Hematopoietic multipotent progenitor cell treated with erythropoietin and hydrocortisone succinate and interleukin-3 and kit ligand, for 17 days (in vitro differentiated cells): ENCODE data around the gene SDF2L1.
"Not testable (repeated sequence)": the region's sequence is repeated elsewhere in the genome, so short reads cannot be mapped to it uniquely, and the experiment has no call there.

Experiments used
- DNase-seq: peaks from one replicate; pipeline ENCODE4 v3.0.0-alpha.2; 2015; ENCODE audit warnings: low spot score

Gene SDF2L1, protein sequence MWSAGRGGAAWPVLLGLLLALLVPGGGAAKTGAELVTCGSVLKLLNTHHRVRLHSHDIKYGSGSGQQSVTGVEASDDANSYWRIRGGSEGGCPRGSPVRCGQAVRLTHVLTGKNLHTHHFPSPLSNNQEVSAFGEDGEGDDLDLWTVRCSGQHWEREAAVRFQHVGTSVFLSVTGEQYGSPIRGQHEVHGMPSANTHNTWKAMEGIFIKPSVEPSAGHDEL

DNA sequence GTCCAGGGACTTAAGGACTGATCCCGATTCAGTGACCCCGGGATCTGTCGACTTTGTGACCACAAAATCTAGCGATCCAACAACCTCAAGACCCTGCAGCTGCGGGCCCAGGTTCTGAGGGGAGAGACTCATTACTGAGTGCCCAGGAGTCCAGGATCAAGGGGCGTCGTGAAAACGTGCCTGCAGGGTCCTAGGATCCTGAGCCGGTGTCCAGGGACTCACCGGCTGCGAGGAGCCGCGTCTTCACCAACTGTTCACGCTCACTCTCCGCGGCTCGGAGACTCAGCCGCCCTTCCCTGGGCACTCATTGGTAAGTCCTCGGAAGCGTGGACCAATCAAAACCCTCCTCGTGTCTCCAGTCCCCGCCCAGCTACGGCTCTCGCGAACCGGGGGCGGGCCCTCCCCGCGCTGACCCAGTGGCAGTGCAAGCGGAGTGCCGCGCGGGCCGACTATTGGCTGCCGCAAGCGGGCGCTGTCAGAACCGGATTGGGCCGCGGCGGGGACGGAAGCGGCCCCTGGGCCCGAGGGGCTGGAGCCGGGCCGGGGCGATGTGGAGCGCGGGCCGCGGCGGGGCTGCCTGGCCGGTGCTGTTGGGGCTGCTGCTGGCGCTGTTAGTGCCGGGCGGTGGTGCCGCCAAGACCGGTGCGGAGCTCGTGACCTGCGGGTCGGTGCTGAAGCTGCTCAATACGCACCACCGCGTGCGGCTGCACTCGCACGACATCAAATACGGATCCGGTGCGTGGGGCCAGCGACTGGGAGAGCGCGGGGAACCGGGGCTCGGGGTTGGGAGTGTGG is at the start of gene SDF2L1:
Gene SDF2L1, plus strand, starts transcription at position 514 of the 795 bp plus-strand sequence. Its CDS starts 35 bp downstream, at position 549.
- peak; percentile 98 for DNase-seq

DNA sequence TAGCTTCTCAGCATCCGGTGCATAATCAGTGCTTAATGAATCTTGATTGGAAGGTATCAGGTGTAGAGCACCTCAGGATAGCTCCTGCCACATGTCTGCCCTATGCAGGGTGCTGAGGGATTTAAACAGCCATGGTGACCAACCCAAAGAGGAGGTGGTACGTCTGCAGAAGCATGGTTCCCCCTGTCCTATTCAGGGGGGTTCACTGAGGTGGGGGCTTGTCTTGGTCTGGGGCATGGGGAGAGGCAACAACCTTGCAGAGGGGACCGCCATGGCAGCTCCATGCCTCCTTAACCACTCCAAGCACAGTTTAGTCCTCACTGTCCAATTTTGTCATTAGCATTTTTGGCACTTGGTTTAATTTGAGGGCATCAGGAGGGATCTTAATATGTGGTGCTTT is 49.7 kb upstream of the SDF2L1 start:
- DNase-seq: no peak

DNA sequence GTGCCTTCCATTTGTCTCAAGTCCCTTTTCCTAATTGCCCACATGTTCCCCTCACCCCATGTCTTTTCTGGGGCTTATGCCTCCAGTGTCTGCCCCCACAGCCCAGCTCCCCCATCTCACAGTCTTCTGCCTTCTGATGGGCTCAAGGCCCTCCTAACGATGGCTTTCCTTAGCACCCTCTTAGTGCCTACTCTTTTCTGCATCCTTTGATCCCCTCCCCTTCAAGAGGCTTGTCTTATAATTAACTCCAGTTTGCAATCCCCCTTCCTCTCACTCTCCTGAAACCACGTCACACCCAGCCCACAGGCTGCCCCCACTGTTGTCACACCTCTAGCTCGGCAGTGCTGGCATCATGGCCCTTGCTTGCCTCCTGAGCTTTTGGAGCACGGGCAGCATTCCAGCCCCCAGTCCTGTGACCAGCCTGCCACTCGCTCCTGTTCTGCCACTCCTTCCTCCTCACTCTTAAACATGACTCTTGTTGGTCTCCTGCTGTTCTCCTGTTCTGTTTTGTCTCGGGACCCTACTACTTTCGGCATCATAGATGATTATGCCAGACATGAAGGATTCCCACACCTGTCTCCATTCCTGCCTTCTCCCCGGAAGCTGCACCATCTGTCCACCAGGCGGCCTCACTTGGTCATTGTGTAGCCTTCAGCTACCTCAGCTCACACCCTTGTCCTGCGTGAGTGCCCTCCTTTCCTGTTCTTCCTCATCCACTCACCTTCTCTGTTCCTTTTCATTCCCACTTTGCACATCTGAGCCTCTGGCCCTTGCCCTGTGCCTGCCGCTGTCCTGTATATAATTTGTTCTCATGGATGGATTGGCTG is 48.5 kb upstream of the SDF2L1 start:
- DNase-seq: peak; percentile 27

DNA sequence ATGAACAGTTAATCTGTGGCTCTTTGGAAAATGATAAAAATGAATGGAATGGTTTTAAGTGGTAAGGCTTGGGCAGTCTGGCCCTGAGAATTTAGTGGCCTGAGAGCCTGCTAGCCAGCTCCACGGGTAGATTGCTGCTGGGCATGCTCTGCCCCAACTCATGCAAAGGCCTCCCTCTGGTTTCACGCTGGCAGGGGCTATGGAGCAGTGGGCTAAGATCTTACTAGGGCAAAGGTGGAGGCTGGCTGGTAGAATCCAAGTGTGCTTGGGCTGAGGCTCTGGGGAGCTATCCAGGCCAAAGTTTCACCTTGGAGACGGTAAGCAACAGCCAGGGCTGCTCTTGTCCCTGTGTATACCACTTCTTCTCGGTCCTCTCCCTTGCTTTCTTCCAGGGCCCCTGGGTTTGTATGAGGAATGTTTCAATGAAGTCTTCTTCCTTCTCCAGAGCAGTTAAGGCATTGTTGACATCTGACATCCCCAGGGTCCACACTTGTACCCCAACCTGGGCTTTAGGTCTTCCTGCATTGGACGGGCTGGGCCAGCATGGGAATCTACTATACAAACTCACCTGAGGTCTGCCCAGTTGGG is 47.1 kb upstream of the SDF2L1 start:
- DNase-seq: no peak

DNA sequence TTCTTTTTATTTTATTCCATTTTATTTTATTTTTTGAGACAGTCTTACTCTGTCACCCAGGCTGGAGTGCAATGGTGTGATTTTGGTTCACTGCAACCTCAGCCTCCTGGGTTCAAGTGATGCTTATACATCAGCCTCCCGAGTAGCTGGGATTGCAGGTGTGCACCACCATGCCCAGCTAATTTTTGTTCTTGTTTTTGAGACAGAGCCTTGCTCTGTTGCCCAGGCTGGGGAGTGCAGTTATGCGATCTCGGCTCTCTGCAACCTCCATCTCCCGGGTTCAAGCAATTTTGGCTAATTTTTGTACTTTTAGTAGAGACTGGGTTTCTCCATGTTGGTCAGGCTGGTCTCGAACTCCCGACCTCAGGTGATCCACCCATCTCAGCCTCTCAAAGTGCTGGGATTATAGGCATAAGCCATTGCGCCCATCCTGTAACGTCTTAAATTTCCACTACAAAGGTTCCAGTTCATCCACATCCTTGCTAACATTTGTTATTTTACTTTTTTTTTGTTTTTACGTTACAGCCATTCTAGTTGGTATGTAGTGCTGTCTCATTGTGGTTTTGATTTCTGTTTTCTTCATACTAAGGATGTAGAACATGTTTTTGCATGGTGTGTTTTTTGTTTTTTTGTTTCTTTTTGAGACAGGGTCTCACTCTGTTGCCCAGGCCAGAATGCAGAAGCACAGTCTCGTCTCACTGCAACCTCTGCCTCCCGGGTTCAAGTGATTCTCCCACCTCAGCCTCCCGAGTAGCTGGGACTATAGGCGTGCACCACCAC is 45.6 kb upstream of the SDF2L1 start:
- not testable (repeated sequence) for DNase-seq

DNA sequence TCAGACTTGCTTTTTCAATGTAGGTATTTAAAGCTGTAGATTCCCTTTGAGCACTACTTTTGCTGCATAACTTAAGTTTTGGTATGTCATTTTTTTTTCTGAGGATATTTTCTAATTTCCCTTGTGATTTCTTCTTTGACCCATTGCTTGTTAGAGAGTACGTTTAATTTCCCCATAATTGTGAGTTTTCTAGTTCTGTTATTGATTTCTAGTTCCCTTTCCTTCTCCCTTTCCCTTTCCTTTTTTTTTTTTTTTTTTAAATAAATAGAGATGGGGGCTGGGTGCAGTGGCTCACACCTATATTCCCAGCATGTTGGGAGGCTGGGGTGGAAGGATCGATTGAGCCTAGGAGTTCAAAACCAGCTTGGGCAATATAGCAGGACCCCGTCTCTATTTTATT is 43.8 kb upstream of the SDF2L1 start:
- no peak for DNase-seq

DNA sequence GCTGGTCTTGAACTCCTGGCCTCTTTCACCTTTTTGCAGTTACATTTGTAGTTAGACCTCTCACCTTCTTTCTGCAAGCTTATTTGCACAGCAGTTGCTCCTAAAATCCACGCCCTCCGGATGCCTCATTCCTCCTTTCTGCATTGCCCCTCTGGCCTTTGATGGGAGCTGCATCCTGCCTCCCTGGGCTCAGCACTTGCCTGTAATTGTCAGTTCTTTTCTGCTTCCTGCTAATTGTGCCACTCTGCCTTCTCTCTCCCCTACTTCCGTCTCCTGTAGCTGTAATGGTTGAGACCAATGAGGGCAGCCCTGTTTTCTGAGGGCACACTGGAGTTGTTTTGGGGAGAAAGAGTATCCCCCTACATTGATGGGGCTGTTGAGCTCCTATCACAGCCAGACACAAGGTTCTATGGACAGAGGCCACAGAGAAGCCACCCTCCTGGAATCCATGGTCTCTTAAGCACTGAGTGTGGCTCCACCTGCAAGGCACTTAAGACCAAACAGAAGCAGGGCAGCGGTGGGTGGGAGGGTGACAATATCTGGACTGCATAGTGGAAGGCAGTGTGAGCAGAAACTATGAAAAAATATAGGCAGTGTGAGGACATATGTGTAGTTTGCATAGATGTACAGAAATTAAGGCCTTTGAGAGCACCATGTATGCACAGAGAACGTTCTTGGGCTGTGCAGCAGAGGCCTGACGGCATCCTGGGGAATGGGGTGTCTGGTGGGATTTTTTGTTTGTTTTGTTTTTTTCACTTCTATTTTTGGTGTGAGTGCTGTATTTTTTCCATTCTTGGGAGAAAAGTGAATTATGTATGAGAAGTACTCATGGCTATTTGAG is 42.8 kb upstream of the SDF2L1 start:
- DNase-seq: no peak

DNA sequence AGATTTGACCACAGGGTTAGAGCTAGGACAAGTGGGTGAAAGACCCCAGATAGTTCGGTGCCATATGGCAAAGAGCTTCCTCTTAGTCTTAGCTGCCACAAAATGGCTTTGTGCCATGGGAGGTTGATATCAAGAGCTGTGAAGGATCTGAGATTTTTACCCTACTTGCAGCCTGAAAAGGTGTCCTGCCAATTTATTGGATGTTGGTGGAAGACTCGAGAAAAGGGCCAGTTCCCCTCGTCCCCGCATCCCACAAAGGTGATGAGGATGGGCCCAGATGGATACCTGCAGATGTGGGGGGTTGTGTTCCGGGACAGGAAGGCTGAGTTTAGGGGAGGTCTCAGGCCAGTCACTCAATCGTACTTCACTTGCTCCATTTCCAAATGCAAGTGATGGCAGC is 39.5 kb upstream of the SDF2L1 start:
- DNase-seq: no peak

DNA sequence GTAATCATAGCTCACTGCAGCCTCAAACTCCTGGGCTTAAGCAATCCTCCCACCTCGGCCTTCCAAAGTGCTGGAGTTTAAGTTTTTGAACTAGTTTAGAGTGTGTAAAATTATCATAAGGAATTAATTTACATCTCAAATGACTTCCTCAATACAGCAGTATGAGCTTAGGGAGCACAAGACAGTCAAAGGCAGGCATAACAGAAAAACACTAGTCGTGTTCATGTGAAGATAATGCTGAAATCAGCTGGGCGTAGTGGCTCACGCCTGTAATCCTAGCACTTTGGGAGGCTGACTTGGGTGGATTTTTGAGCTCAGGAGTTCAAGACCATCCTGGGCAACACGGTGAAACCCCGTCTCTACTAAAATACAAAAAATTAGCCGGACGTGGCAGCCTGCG is 38.1 kb upstream of the SDF2L1 start:
- DNase-seq: no peak

DNA sequence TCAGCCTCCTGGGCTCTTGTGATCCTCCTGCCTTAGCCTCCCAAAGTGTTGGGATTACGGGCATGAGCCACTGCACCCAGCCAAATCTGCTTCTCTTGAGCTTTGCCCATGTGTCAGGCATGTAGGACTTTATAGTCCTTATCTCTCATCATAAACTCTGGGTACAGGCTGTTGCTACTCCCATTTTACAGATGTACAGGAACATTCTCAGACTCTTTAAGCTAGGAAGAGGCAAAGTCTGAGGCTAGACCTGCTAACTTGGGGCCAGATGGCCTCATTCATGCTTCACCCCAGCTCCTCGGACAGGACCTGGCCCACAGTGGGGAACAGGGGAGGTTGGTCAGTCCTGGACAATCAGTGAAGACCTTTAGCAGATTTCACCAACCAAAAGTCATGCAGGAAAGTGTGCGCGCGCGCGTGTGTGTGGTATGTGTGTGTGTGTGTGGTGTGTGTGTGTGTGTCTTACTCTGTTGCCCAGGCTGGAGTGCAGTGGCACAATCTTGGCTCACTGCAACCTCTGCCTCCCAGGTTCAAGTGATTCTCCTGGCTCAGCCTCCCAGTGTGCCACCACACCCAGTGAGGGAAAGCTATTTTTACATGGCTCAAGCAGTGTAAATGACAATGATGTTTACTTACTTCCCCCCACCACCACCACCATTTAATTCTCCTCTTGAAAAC is 36.1 kb upstream of the SDF2L1 start:
- DNase-seq: no peak

DNA sequence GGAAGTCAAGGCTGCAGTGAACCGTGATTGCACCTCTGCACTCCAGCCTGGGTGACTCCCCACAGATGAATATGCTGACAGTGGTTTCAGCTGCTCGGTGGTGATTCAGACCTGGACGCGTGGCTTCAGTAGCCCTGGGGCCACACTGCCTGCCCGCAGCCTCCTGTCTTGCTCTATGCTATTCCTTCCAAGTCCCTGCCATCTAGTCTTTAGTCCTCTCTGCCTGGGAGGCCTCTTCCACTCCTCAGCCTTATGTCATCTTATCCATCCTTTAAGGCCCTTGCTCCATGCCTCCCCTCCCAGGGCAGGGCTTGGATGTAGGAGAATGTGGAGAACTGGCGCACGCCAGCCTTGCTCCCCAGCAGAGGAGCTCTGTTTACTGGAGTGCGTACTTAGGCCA is 35.3 kb upstream of the SDF2L1 start:
- DNase-seq: no peak

DNA sequence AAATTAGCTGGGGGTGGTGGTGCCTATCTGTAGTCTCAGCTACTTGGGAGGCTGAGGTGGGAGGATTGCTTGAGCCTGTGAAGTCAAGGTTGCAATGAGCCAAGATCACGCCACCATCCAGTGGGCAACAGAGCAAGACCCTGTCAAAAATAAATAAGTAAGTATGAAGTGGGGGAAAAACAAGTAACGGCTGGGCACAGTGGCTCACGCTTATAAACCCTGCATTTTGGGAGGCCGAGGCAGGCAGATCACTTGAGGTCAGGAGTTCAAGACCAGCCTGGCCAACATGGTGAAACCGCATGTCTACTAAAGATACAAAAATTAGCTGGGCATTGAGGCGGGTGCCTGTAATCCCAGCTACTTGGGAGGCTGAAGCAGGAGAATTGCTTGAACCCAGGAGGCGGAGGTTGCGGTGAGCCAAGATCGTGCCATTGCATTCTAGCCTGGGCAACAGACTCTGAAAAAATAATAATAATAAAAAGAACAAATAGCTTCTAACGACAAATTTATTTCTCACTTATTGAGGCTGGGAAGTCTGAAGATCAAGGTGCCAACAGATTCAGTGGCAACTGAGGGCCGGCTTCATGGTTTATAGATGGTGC is 32.4 kb upstream of the SDF2L1 start:
- not testable (repeated sequence) for DNase-seq

DNA sequence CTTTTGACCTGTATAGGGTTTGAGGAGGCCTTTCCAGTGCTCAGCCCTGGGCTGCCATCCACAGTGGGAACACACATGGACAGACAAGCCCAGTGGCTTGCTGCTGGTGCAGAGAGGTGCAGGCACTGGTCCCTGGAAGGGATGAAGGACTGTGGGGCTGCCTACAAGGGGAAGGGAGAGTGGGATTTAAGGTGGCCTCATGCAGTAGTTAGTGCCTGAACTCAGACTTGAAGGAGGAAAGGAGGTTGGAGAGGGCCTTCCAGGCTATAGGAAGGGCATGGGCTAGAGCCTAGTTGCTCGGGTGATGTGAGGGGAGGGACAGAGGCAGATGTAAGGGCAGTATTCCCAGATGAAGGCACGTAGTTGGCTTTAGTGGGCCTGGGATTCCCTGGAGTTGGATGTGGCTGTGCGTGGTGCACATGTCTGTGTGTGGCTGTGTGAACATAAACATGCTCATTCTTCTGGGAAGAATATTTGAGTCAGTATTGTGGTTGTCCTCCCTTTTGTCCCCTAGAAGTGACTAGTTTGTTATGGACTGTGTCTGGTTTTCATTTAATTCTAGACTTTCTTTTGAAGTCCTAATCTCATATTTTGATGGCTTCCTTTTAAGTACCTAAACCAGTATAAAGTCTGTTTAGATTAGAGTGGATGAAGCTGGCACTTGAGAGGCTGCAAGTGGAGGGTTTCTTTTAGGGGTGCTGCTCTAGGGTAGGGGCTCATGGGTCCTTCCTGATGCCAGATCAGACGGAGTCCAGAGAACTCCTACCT is 30.7 kb upstream of the SDF2L1 start:
- no peak for DNase-seq

DNA sequence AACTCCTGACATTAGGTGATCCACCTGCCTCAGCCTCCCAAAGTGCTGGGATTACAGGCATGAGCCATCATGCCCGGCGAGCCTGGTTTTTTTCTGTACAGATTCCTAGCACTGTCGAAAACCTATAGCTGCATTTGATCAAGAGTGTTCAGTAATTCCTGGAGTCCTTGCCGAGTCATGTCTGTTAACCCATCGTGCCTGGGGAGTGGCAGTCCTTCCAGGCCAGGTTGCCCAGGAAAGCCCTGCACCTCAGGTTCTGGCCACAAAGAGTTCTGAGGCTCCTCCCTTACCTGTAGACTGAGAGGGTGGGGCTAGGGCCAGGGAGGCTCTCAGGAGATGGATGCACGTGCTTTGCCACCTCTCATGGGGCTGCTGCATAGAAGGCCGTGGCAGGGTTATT is 29.2 kb upstream of the SDF2L1 start:
- no peak for DNase-seq

DNA sequence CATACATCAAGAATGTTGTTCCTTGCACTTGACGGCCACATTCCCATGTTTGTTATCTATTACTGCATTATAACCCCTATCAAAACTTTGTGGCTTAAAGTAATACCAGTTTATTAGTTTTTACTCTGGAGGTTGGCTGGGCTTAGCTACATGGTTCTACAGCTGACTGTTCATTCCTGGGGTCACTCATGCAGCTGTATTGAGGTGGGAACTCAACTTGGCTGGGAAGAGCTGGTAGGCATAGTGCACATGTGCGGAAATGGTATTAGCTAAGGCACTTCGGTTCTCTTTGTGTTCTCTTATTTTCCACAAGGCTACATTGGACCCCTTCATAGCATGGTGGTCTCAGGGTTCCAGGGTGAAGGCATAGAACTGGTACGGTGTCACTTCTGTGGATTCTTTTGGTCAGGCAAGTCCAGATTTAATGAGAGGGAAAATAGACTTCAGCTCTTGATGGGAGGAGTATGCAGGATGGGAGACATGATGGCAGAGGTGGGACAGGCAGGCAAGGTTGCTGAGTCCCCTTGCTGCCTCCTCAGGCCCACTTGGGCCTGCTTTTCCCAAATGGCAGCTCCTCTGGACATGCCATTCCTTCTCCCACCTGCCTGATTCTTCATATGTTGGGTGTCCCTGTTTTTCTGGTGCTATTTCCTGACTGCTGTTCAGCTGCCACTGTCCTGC is 28.4 kb upstream of the SDF2L1 start:
- DNase-seq: no peak

DNA sequence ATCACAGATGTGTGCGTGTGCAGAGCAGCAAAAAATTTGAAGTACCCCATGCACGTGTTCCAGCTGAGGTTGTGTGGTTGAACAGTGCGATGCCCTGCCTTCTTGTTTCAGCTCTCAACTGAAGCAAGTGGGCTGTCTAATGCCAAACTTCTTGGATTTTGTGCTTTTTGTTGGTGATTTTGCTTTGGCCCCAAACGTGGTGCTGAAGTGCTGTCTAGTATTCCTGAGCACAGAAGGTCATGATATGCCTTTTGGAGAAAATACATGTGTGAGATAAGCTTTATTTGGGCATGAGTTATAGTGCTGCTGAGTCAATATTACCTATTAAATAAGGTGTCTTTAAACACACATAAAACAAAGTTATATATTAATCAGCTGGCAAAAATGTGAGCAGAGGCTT is 26.4 kb upstream of the SDF2L1 start:
- no peak for DNase-seq

DNA sequence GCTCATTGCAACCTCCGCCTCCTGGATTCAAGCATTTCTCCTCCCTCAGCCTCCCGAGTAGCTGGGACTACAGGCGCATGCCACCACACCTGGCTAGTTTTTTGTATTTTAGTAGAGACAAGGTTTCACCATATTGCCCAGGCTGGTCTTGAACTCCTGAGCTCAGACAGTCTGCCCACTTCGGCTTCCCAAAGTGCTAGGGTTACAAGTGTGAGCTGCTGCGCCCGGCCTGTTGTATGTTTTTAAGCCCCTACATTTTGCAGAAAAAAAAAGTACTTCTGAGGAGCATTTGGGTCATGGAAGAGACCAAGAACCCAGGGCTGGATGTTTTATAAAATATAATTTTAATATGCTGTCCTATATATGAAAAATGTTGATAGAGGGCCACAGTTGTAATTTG is 24.8 kb upstream of the SDF2L1 start:
- not testable (repeated sequence) for DNase-seq

DNA sequence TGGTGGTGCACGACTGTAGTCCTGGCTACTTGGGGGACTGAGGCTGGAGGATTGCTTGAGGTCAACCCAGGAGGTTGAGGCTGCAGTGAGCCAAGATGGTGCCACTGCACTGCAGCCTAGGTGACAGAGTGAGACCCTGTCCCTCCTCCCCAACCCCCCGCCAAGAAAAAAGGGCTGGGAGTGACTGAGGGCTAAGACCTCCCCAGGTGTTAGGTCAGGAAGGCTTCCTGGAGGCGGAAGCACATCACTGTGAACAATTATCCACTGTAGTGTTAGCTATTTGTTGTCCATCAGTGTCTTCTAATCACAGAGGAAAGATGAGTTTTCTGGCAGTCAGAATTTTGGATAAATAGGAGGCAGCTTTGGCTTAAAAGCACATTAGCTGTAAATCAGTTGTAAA is 21.1 kb upstream of the SDF2L1 start:
- DNase-seq: no peak
